Vagina (tissue), 2 donors: Measurements from ENCODE around the gene WDR89. TPM values are rescaled to one million over a fixed set of nuclear protein-coding genes. Genes with fewer than 3 reads are reported as not detected.

ENCODE experiments used
- DNase-seq, 2 donors: peaks; one replicate each; pipeline ENCODE4 v3.0.0-alpha.2; 2017; ENCODE audit errors: extremely low spot score in 2 of 2
- H3K27ac ChIP-seq: fragments of 200-600 bp; sonication (generic); one replicate; pipeline ENCODE4 v1.5.1; 2019
- H3K27me3 ChIP-seq: fragments of 200-600 bp; sonication (generic); one replicate; pipeline ENCODE4 v1.5.1; 2019
- H3K36me3 ChIP-seq, 2 donors: fragments of 200-600 bp; sonication (generic); one replicate each; pipeline ENCODE4 v1.5.1; 2017 to 2019
- H3K4me1 ChIP-seq: fragments of 200-600 bp; sonication (generic); one replicate; pipeline ENCODE4 v1.5.1; 2019
- H3K4me3 ChIP-seq, 2 donors: fragments of 200-600 bp; sonication (generic); 1 replicate in 1 of 2; 2 replicates in 1 of 2; pipeline ENCODE4 v1.5.1; 2016 to 2019
- H3K9me3 ChIP-seq: fragments of 200-600 bp; sonication (generic); one replicate; pipeline ENCODE4 v1.5.1; 2019
- CTCF ChIP-seq, 3 experiments: fragments of 450-650 bp in 2 of 3; fragments of 200-600 bp in 1 of 3; sonication (generic) in 1 of 3; IDR thresholded peaks; one replicate each; pipeline ENCODE4 v1.5.1; 2017 to 2019; ENCODE audit warnings: antibody characterized with exemption in 3 of 3, mild to moderate bottlenecking in 2 of 3, moderate library complexity in 2 of 3
- POLR2A ChIP-seq, 2 donors: fragments of 450-650 bp; IDR thresholded peaks; one replicate each; pipeline ENCODE4 v1.6.1; 2017; ENCODE audit warnings: antibody characterized with exemption in 2 of 2, mild to moderate bottlenecking in 2 of 2, moderate library complexity in 2 of 2
- POLR2AphosphoS5 ChIP-seq, 2 donors: sonication (generic); formaldehyde crosslinking; IDR thresholded peaks; one replicate each; pipeline ENCODE4 v1.9.0; 2017; ENCODE audit warnings: antibody characterized with exemption in 2 of 2, mild to moderate bottlenecking in 2 of 2, low read depth in 1 of 2; ENCODE audit not compliant: insufficient read depth in 1 of 2
- intact Hi-C: fragments of 100-400 bp; cut with DNase I; formaldehyde crosslinking; loops from one replicate; pipeline ENCODE4 v1.15.1; 2023
- total RNA-seq: library from RNA; depleted of rRNA; stranded (reverse); fragments of >200 nt; gene quantifications from one replicate; pipeline ENCODE4 v1.2.3, GENCODE V29; 2016

WDR89 gene
- total RNA-seq, 1 donor from 2014 or later = 7.4 TPM

GRCh38 chr14:63673255-63673654, 31.6 kb upstream of the WDR89 start:
- no peaks in the 10 kb centered on the region for H3K27me3 ChIP-seq
- intact Hi-C loops = no loop called here
- H3K4me1 ChIP-seq = peaks cover 11% of the 10 kb centered on the region
- no peak overlapping the region for H3K4me3 ChIP-seq
- H3K9me3 ChIP-seq = no peaks in the 10 kb centered on the region
- DNase-seq = no peak
- no peak overlapping the region for H3K27ac ChIP-seq
- TF ChIP-seq CTCF (IDR thresholded peaks at IDR 0.05) (no peak), POLR2AphosphoS5 (IDR thresholded peaks at IDR 0.05; ENCODE audit: insufficient read depth in 1 of 2, low read depth in 1 of 2) (no peak), POLR2A (IDR thresholded peaks at IDR 0.05) (no peak)
- no peaks in the 10 kb centered on the region for H3K36me3 ChIP-seq

- Histone ChIP-seq H3K36me3 (no peaks in the 10 kb centered on the region), H3K9me3 (no peaks in the 10 kb centered on the region), H3K4me1 (peaks cover 11% of the 10 kb centered on the region), H3K27ac (no peak overlapping the region), H3K4me3 (no peak overlapping the region), H3K27me3 (no peaks in the 10 kb centered on the region)
- TF ChIP-seq CTCF (IDR thresholded peaks at IDR 0.05) (no peak), POLR2A (IDR thresholded peaks at IDR 0.05) (no peak), POLR2AphosphoS5 (IDR thresholded peaks at IDR 0.05; ENCODE audit: insufficient read depth in 1 of 2, low read depth in 1 of 2) (no peak)
- DNase-seq = no peak
- intact Hi-C loops = no loop called here
Measured at GRCh38 chr14:63672417-63673180, 30.9 kb upstream of the WDR89 start.

GRCh38 chr14:63671987-63672386, 30.3 kb upstream of the WDR89 start:
- H3K27ac ChIP-seq = no peak overlapping the region
- TF ChIP-seq POLR2A (IDR thresholded peaks at IDR 0.05) = no peak
- no peak for TF ChIP-seq CTCF (IDR thresholded peaks at IDR 0.05)
- TF ChIP-seq POLR2AphosphoS5 (IDR thresholded peaks at IDR 0.05; ENCODE audit: insufficient read depth in 1 of 2, low read depth in 1 of 2) = no peak
- H3K4me1 ChIP-seq = peaks cover 11% of the 10 kb centered on the region
- H3K9me3 ChIP-seq = no peaks in the 10 kb centered on the region
- no peaks in the 10 kb centered on the region for H3K27me3 ChIP-seq
- H3K36me3 ChIP-seq = no peaks in the 10 kb centered on the region
- intact Hi-C loops = no loop called here
- H3K4me3 ChIP-seq = no peak overlapping the region
- no peak for DNase-seq

GRCh38 chr14:63670692-63671091, 29.0 kb upstream of the WDR89 start:
- intact Hi-C loops = no loop called here
- DNase-seq = no peak

More at GRCh38 chr14:63670692-63671091, 29.0 kb upstream of the WDR89 start:
- H3K36me3 ChIP-seq = no peaks in the 10 kb centered on the region
- H3K4me3 ChIP-seq = no peak overlapping the region
- no peak overlapping the region for H3K27ac ChIP-seq
- TF ChIP-seq CTCF (IDR thresholded peaks at IDR 0.05) = no peak
- no peak for TF ChIP-seq POLR2A (IDR thresholded peaks at IDR 0.05)
- no peak for TF ChIP-seq POLR2AphosphoS5 (IDR thresholded peaks at IDR 0.05; ENCODE audit: insufficient read depth in 1 of 2, low read depth in 1 of 2)
- H3K4me1 ChIP-seq = peaks cover 11% of the 10 kb centered on the region
- no peaks in the 10 kb centered on the region for H3K27me3 ChIP-seq
- no peaks in the 10 kb centered on the region for H3K9me3 ChIP-seq
